RWPE2 (cell line): ENCODE data around the gene CDHR5.

Experiments used
- ATAC-seq: fragments of 200-7000 bp; cut with Tn5 transposase; 3 replicates; pipeline ENCODE4 v1.9.1; 2021; ENCODE audit warnings: low read depth
- DNase-seq: peaks from one replicate; pipeline ENCODE4 v3.0.0-alpha.2; 2020; ENCODE audit warnings: low spot score
- H3K27ac ChIP-seq: fragments of 450-650 bp; 2 replicates; pipeline ENCODE4 v1.5.1; 2017; ENCODE audit warnings: mild to moderate bottlenecking; ENCODE audit not compliant: poor library complexity, severe bottlenecking
- H3K27me3 ChIP-seq: fragments of 250-450 bp; sonication (Bioruptor Pico); 2 replicates; pipeline ENCODE4 v1.5.1; 2021; ENCODE audit warnings: mild to moderate bottlenecking, moderate library complexity; ENCODE audit not compliant: insufficient read depth, poor library complexity, severe bottlenecking
- H3K36me3 ChIP-seq: fragments of 250-450 bp; sonication (Bioruptor Pico); 2 replicates; pipeline ENCODE4 v1.5.1; 2020; ENCODE audit warnings: low read depth, mild to moderate bottlenecking, moderate library complexity
- H3K4me1 ChIP-seq: fragments of 250-450 bp; sonication (Bioruptor Pico); 2 replicates; pipeline ENCODE4 v1.5.1; 2021; ENCODE audit warnings: mild to moderate bottlenecking, moderate library complexity; ENCODE audit not compliant: insufficient read depth, poor library complexity, severe bottlenecking
- H3K4me3 ChIP-seq: fragments of 250-450 bp; sonication (Bioruptor Pico); 2 replicates; pipeline ENCODE4 v1.5.1; 2021; ENCODE audit warnings: mild to moderate bottlenecking, moderate library complexity; ENCODE audit not compliant: severe bottlenecking
- H3K9me3 ChIP-seq: fragments of 250-450 bp; sonication (Bioruptor Pico); 2 replicates; pipeline ENCODE4 v1.5.1; 2021; ENCODE audit warnings: mild to moderate bottlenecking, moderate library complexity; ENCODE audit not compliant: severe bottlenecking
- CTCF ChIP-seq: fragments of 450-650 bp; IDR thresholded peaks from one replicate; pipeline ENCODE4 v1.5.1; 2017; ENCODE audit warnings: mild to moderate bottlenecking, moderate library complexity; ENCODE audit not compliant: poor library complexity, severe bottlenecking

CDHR5 gene

GRCh38 chr11:571802-572185 lies 53.0 kb downstream of the CDHR5 start:
- ATAC-seq (no peak), DNase-seq (no peak)
- Histone ChIP-seq H3K36me3 (peaks cover 6% of the 10 kb centered on the region), H3K9me3 (no peaks in the 10 kb centered on the region), H3K27ac (no peak overlapping the region), H3K4me3 (no peak overlapping the region), H3K4me1 (peaks cover 6% of the 10 kb centered on the region), H3K27me3 (no peaks in the 10 kb centered on the region)
- TF ChIP-seq CTCF, result no peak

GRCh38 chr11:569158-569885 lies 55.4 kb downstream of the CDHR5 start:
- no peak for ATAC-seq

GRCh38 chr11:568306-569157 lies 56.2 kb downstream of the CDHR5 start:
- Histone ChIP-seq H3K27ac (peak overlapping the region; percentile 81), H3K4me1 (peaks cover 7% of the 10 kb centered on the region), H3K27me3 (no peaks in the 10 kb centered on the region), H3K36me3 (peaks cover 26% of the 10 kb centered on the region), H3K9me3 (no peaks in the 10 kb centered on the region), H3K4me3 (peak overlapping the region; percentile 88)
- ATAC-seq (peak; percentile 85), DNase-seq (peak; percentile 92)
- no peak for TF ChIP-seq CTCF

More at GRCh38 chr11:569158-569885, 55.4 kb downstream of the CDHR5 start:
- TF ChIP-seq CTCF, result no peak
- Histone ChIP-seq H3K27me3 (no peaks in the 10 kb centered on the region), H3K4me1 (peaks cover 7% of the 10 kb centered on the region), H3K36me3 (peaks cover 18% of the 10 kb centered on the region), H3K27ac (peak overlapping the region; percentile 81), H3K9me3 (no peaks in the 10 kb centered on the region), H3K4me3 (peak overlapping the region; percentile 88)
- no peak for DNase-seq

- TF ChIP-seq CTCF, result no peak
- H3K4me3 ChIP-seq, result peak overlapping the region; percentile 88
- no peaks in the 10 kb centered on the region for H3K27me3 ChIP-seq
- DNase-seq, result no peak
- ATAC-seq, result peak; percentile 1; the same call in 2 of the 3 replicates
- H3K9me3 ChIP-seq, result no peaks in the 10 kb centered on the region
- H3K36me3 ChIP-seq, result peaks cover 32% of the 10 kb centered on the region
- H3K4me1 ChIP-seq, result peaks cover 7% of the 10 kb centered on the region
- H3K27ac ChIP-seq, result peak overlapping the region; percentile 81
Observed at GRCh38 chr11:567629-568292, 57.0 kb downstream of the CDHR5 start.
